HepG2 (cell line): ENCODE measurements around the gene LYZ. TPM values are rescaled to one million over a fixed set of nuclear protein-coding genes. Genes with fewer than 3 reads are reported as not detected.

ENCODE experiments used
- CREM ChIP-seq, 2 experiments: sonication (generic) in 1 of 2; formaldehyde crosslinking in 1 of 2; IDR thresholded peaks; 2 replicates each; pipeline versions ENCODE4 v1.4.0 to v1.6.1; 2016 to 2020; ENCODE audit warnings: antibody characterized with exemption in 1 of 2, mild to moderate bottlenecking in 1 of 2, missing genetic modification reagents in 1 of 2
- HNF4G ChIP-seq, 2 experiments: sonication (generic) in 1 of 2; formaldehyde crosslinking in 1 of 2; IDR thresholded peaks; 2 replicates each; pipeline versions ENCODE4 v1.4.0 to v1.6.1; 2011 to 2020; ENCODE audit warnings: borderline replicate concordance in 2 of 2, low read depth in 2 of 2, mild to moderate bottlenecking in 2 of 2, low read length in 1 of 2, missing genetic modification reagents in 1 of 2, moderate library complexity in 1 of 2
- IRF2 ChIP-seq: IDR thresholded peaks from 2 replicates; pipeline ENCODE4 v1.6.1; 2018; ENCODE audit warnings: missing genetic modification reagents, missing compliant biosample characterization
- ISL2 ChIP-seq: sonication (generic); formaldehyde crosslinking; IDR thresholded peaks from 2 replicates; pipeline ENCODE4 v1.5.0; 2020; ENCODE audit warnings: missing genetic modification reagents
- KLF16 ChIP-seq, 2 experiments: sonication (generic) in 1 of 2; formaldehyde crosslinking in 1 of 2; IDR thresholded peaks; 2 replicates each; pipeline versions ENCODE4 v1.6.1 to v1.8.0; 2016 to 2023; ENCODE audit warnings: missing genetic modification reagents in 2 of 2, missing compliant biosample characterization in 1 of 2
- MATR3 ChIP-seq: sonication (generic); formaldehyde crosslinking; IDR thresholded peaks from 2 replicates; pipeline ENCODE4 v1.4.0; 2020; ENCODE audit warnings: missing genetic modification reagents
- MBNL3 ChIP-seq: fragments of 250-450 bp; sonication (Bioruptor Pico); conservative IDR thresholded peaks from 2 replicates; pipeline ENCODE4 v1.8.0; 2022; ENCODE audit warnings: mild to moderate bottlenecking, inconsistent platforms
- MED8 ChIP-seq: sonication (generic); formaldehyde crosslinking; IDR thresholded peaks from 2 replicates; pipeline ENCODE4 v1.8.1; 2023; ENCODE audit warnings: mild to moderate bottlenecking, missing genetic modification reagents; ENCODE audit not compliant: insufficient replicate concordance
- MTA1 ChIP-seq: sonication (generic); formaldehyde crosslinking; IDR thresholded peaks from 2 replicates; pipeline ENCODE4 v1.4.0; 2020; ENCODE audit warnings: missing genetic modification reagents, mild to moderate bottlenecking, borderline replicate concordance
- PITX1 ChIP-seq: sonication (generic); formaldehyde crosslinking; IDR thresholded peaks from 2 replicates; pipeline ENCODE4 v1.5.1; 2020; ENCODE audit warnings: mild to moderate bottlenecking, missing genetic modification reagents
- PRPF4 ChIP-seq: fragments of 200-400 bp; formaldehyde crosslinking; IDR thresholded peaks from 2 replicates; pipeline ENCODE4 v1.6.1; 2016; ENCODE audit warnings: low read length, low read depth; ENCODE audit not compliant: poor library complexity, severe bottlenecking
- ZBED4 ChIP-seq: sonication (generic); formaldehyde crosslinking; IDR thresholded peaks from 2 replicates; pipeline ENCODE4 v1.4.0; 2020; ENCODE audit warnings: missing genetic modification reagents, borderline replicate concordance
- ZNF512 ChIP-seq: sonication (generic); formaldehyde crosslinking; IDR thresholded peaks from 2 replicates; pipeline ENCODE4 v1.4.0; 2020; ENCODE audit warnings: mild to moderate bottlenecking, missing genetic modification reagents
- polyA plus RNA-seq, 8 experiments: library from polyadenylated mRNA; depleted of rRNA in 3 of 8; stranded (reverse) in 7 of 8; unstranded in 1 of 8; fragments of >200 nt; fragmentation: Illumina TruSeq in 4 of 8; extraction: Trizol in 4 of 8; gene quantifications; 2 replicates each; pipeline versions ENCODE4 v1.2.1 to v1.2.3, GENCODE V29; 2011 to 2016; ENCODE audit warnings: low read depth in 4 of 8, missing spikeins in 1 of 8, mixed read lengths in 1 of 8; ENCODE audit not compliant: insufficient read depth in 1 of 8
- total RNA-seq, 5 experiments: library from RNA; depleted of rRNA; stranded (reverse); fragments of >200 nt; fragmentation: Illumina TruSeq; extraction: Trizol; gene quantifications; 2 replicates each; pipeline ENCODE4 v1.2.3, GENCODE V29; 2016; ENCODE audit warnings: low read depth in 1 of 5
- TF ChIP-seq, protein P1 (sequence below): sonication (generic); formaldehyde crosslinking; IDR thresholded peaks from 2 replicates; pipeline ENCODE4 v1.4.0; 2020; ENCODE audit warnings: missing genetic modification reagents
- TF ChIP-seq, protein P2 (sequence below): sonication (generic); formaldehyde crosslinking; IDR thresholded peaks from 2 replicates; pipeline ENCODE4 v1.4.0; 2020; ENCODE audit warnings: missing genetic modification reagents, mild to moderate bottlenecking, borderline replicate concordance

LYZ gene
- total and polyA plus RNA-seq, 2 of the 13 experiments (the other 11 are each of a cell fraction or from before 2014, with no cell fraction given), result 1,788 to 2,054 TPM

DNA sequence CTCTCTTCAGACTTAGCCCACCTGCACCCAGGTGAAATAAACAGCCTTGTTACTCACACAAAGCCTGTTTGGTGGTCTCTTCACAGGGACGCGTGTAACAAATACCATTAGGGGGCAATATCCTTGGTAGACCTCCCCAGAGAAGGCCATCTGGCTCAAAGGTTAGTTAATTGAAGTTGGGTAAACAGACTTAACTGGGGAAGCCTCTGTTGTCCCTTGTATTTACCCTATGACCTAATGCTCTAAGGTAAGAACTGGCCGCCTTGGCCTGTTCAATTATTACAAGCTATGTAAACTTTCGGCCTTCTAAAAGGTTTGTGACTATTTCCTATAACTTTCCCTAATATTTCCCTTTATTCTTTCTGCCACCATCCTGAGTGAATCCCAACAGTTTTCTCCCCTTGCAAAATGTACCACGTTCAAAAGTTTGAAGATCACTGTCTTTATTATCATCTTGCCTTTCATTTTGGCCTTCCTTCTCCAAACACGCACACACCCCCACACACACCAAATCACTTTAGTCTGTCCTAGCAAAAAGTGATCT, 15.3 kb upstream of the LYZ start (continued):
- peak; percentile 74 for TF ChIP-seq IRF2 (CRISPR knock-in tag)
- TF ChIP-seq MTA1, result no peak; the same call in 1 of the 2 replicates
- TF ChIP-seq, protein P1, sequence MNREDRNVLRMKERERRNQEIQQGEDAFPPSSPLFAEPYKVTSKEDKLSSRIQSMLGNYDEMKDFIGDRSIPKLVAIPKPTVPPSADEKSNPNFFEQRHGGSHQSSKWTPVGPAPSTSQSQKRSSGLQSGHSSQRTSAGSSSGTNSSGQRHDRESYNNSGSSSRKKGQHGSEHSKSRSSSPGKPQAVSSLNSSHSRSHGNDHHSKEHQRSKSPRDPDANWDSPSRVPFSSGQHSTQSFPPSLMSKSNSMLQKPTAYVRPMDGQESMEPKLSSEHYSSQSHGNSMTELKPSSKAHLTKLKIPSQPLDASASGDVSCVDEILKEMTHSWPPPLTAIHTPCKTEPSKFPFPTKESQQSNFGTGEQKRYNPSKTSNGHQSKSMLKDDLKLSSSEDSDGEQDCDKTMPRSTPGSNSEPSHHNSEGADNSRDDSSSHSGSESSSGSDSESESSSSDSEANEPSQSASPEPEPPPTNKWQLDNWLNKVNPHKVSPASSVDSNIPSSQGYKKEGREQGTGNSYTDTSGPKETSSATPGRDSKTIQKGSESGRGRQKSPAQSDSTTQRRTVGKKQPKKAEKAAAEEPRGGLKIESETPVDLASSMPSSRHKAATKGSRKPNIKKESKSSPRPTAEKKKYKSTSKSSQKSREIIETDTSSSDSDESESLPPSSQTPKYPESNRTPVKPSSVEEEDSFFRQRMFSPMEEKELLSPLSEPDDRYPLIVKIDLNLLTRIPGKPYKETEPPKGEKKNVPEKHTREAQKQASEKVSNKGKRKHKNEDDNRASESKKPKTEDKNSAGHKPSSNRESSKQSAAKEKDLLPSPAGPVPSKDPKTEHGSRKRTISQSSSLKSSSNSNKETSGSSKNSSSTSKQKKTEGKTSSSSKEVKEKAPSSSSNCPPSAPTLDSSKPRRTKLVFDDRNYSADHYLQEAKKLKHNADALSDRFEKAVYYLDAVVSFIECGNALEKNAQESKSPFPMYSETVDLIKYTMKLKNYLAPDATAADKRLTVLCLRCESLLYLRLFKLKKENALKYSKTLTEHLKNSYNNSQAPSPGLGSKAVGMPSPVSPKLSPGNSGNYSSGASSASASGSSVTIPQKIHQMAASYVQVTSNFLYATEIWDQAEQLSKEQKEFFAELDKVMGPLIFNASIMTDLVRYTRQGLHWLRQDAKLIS (CRISPR knock-in tag), result peak; percentile 93
- TF ChIP-seq ISL2 (CRISPR knock-in tag), result peak; percentile 96
- TF ChIP-seq KLF16 (CRISPR knock-in tag; IDR thresholded peaks at IDR 0.05), result peak in 1 of 2 experiments; percentile 55; a peak in 1 of 4 replicates
- no peak for TF ChIP-seq PRPF4
- TF ChIP-seq, protein P2, sequence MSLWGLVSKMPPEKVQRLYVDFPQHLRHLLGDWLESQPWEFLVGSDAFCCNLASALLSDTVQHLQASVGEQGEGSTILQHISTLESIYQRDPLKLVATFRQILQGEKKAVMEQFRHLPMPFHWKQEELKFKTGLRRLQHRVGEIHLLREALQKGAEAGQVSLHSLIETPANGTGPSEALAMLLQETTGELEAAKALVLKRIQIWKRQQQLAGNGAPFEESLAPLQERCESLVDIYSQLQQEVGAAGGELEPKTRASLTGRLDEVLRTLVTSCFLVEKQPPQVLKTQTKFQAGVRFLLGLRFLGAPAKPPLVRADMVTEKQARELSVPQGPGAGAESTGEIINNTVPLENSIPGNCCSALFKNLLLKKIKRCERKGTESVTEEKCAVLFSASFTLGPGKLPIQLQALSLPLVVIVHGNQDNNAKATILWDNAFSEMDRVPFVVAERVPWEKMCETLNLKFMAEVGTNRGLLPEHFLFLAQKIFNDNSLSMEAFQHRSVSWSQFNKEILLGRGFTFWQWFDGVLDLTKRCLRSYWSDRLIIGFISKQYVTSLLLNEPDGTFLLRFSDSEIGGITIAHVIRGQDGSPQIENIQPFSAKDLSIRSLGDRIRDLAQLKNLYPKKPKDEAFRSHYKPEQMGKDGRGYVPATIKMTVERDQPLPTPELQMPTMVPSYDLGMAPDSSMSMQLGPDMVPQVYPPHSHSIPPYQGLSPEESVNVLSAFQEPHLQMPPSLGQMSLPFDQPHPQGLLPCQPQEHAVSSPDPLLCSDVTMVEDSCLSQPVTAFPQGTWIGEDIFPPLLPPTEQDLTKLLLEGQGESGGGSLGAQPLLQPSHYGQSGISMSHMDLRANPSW (CRISPR knock-in tag), result no peak
- TF ChIP-seq HNF4G (IDR thresholded peaks at IDR 0.05; ENCODE audit: borderline replicate concordance, low read depth, low read length), result peak; percentile 93
- peak; percentile 72; the same call in 1 of the 2 replicates for TF ChIP-seq HNF4G (CRISPR knock-in tag; IDR thresholded peaks at IDR 0.05; ENCODE audit: borderline replicate concordance, low read depth)
- TF ChIP-seq ZBED4, result no peak
- no peak for TF ChIP-seq MBNL3 (CRISPR knock-in tag)
- peak; percentile 82 for TF ChIP-seq PITX1 (CRISPR knock-in tag)
- TF ChIP-seq ZNF512 (CRISPR knock-in tag), result no peak
- TF ChIP-seq CREM (IDR thresholded peaks at IDR 0.05), result peak; percentile 94
- TF ChIP-seq CREM (CRISPR knock-in tag; IDR thresholded peaks at IDR 0.05), result no peak
- TF ChIP-seq MED8 (CRISPR knock-in tag), result peak; percentile 96
- TF ChIP-seq MATR3 (CRISPR knock-in tag), result no peak
